GM12872 (cell line): ENCODE data around the gene PRSS36.

Source experiments
- TF ChIP-seq, protein P1 (sequence below): IDR thresholded peaks from 3 replicates; pipeline ENCODE4 v1.5.1; 2011; ENCODE audit warnings: low read depth, mild to moderate bottlenecking, low read length, moderate library complexity; ENCODE audit not compliant: insufficient read depth

The PRSS36 gene

GRCh38 chr16:31117384-31118222 is 32.3 kb downstream of the PRSS36 start, which contains the start of gene KAT8:
Gene KAT8, plus strand, starts transcription at chr16:31117664. Its CDS starts 18 bp downstream, at chr16:31117682.
- TF ChIP-seq, protein P1, sequence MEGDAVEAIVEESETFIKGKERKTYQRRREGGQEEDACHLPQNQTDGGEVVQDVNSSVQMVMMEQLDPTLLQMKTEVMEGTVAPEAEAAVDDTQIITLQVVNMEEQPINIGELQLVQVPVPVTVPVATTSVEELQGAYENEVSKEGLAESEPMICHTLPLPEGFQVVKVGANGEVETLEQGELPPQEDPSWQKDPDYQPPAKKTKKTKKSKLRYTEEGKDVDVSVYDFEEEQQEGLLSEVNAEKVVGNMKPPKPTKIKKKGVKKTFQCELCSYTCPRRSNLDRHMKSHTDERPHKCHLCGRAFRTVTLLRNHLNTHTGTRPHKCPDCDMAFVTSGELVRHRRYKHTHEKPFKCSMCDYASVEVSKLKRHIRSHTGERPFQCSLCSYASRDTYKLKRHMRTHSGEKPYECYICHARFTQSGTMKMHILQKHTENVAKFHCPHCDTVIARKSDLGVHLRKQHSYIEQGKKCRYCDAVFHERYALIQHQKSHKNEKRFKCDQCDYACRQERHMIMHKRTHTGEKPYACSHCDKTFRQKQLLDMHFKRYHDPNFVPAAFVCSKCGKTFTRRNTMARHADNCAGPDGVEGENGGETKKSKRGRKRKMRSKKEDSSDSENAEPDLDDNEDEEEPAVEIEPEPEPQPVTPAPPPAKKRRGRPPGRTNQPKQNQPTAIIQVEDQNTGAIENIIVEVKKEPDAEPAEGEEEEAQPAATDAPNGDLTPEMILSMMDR: no peak

DNA sequence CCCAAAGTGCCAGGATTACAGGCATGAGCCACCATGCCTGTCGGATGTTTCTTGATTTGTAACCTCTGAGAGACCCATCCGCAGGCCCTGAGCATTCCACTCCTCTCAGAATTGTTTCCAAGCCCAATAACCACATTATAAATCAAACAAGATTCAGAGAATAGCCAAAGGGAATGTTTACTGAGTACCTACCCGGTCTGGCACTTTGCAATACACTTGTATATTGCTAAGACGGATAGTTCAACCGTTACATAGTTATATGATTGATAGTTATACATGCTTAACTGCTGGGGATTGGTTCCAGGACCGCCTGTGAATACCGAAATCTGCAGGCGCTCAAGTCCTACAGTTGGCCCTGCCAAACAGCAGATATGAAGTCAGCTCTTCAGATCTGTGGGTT is 35.4 kb downstream of the PRSS36 start:
- TF ChIP-seq, protein P1: no peak

- TF ChIP-seq, protein P1: no peak
Measured at GRCh38 chr16:31113121-31114120, 36.4 kb downstream of the PRSS36 start.

DNA sequence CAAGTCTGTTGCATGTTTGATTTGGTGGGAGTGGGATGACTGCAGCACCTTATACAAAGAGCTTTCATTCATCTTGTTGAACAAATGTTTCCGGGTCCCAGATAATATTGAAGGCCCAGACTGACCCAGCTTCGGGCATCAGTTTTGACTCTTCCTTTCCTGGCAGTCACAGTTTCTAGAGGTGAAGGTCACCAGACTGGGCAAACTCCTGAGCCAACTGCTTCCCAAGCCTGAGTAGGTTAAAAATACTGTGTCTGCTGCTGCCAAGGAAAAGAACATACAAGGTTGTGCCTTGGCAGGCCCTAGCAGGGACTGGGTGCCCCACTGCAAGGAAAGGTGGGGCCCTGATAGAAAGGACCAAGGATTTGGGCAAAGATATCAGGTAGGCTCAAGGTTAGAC is 37.2 kb downstream of the PRSS36 start:
- TF ChIP-seq, protein P1: no peak

- TF ChIP-seq, protein P1: no peak
Measured at GRCh38 chr16:31111881-31112466, 37.9 kb downstream of the PRSS36 start.

GRCh38 chr16:31110106-31111034 is 39.5 kb downstream of the PRSS36 start:
- TF ChIP-seq, protein P1: no peak
